ENCODE data around the gene HK2. TPM values are rescaled to one million over a fixed set of nuclear protein-coding genes. Genes with fewer than 3 reads are reported as not detected.

The HK2 gene
- total RNA-seq, 1 donor: 8.3 TPM

- no peaks in the 10 kb centered on the region for H3K27me3 ChIP-seq (ENCODE audit: insufficient read depth, low read length)
- no peak overlapping the region for H3K4me3 ChIP-seq (ENCODE audit: low read length)
- H3K4me1 ChIP-seq (ENCODE audit: insufficient read depth, low read length): peaks cover 4% of the 10 kb centered on the region
- H3K9me3 ChIP-seq (ENCODE audit: low read depth, low read length): no peaks in the 10 kb centered on the region
Measured at GRCh38 chr2:74935975-74936391, 102.1 kb downstream of the HK2 start.

DNA sequence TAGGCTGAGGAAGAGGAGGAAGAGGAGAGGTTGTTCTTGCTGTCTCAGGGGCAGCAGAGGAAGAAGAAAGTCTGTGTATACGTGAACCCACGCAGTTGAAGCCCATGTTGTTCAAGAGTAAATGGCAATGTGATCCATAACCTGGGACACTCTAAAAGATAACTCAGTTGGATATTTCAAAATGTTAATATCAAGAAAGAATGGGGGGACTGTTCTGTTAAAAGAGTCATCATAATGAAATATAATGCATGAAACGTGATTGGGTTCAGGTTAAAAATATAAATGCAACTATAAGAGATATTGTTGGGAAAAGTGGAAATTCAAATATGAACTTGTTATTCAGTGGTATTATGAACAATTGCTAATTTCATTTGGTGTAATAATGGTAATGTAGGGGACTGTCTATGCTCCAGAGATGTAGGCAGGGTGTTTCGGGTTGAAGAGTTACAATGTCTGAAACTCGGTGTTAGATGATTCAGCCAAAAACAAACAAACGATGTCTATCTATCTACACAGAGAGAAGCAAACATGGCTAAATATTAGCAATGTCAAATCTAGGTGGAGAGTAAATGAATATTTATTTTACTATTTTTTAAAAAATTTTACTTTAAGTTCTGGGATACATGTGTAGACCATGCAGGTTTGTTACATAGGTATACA, 103.4 kb downstream of the HK2 start:
- Histone ChIP-seq H3K4me3 (ENCODE audit: low read length) (no peak overlapping the region), H3K9me3 (ENCODE audit: low read depth, low read length) (no peaks in the 10 kb centered on the region), H3K4me1 (ENCODE audit: insufficient read depth, low read length) (peaks cover 4% of the 10 kb centered on the region), H3K27me3 (ENCODE audit: insufficient read depth, low read length) (no peaks in the 10 kb centered on the region)

DNA sequence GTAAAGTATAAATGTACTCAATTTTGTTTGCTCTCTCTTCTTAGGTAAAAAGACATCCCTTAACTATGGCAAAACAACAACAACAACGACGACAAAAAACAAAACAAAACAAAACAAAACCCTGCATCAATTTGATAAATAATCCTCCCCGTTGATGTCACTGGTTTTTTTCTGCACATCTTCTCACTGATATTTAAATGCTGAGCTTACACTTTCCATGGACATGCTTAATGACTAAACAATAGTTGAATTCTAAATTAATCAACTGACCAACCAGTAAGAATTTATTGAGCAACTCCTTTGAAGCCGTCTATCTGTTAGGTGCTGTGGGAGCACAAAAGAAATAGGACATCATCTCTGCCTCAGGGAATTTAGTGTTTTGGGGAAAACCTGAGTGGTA, 104.3 kb downstream of the HK2 start:
- no peaks in the 10 kb centered on the region for H3K9me3 ChIP-seq (ENCODE audit: low read depth, low read length)
- H3K27me3 ChIP-seq (ENCODE audit: insufficient read depth, low read length): no peaks in the 10 kb centered on the region
- H3K4me1 ChIP-seq (ENCODE audit: insufficient read depth, low read length): peaks cover 4% of the 10 kb centered on the region
- H3K4me3 ChIP-seq (ENCODE audit: low read length): no peak overlapping the region

- Histone ChIP-seq H3K27me3 (ENCODE audit: insufficient read depth, low read length) (no peaks in the 10 kb centered on the region), H3K9me3 (ENCODE audit: low read depth, low read length) (no peaks in the 10 kb centered on the region), H3K4me1 (ENCODE audit: insufficient read depth, low read length) (peaks cover 5% of the 10 kb centered on the region), H3K4me3 (ENCODE audit: low read length) (no peak overlapping the region)
Measured at GRCh38 chr2:74939919-74940812, 106.2 kb downstream of the HK2 start.

DNA sequence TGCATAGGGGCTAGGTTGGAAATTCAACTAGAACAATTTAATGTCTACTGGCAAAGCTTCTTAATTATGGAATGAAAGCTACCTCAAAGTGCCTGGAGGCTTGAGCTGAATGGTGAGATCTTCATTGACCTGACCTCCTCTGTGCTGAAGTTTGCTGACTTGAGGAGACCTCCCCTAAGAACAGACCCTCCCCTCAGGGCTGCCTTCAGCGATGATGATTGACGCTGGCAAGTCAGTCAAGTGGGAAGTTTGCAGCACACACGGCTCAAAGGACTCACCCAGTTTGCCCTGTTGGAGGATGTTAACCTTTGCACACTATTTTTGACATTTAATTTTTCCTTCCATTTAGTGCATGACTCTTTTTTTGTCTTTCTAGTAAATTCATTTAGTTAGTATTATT, 107.4 kb downstream of the HK2 start:
- Histone ChIP-seq H3K9me3 (ENCODE audit: low read depth, low read length) (no peaks in the 10 kb centered on the region), H3K4me3 (ENCODE audit: low read length) (no peak overlapping the region), H3K27me3 (ENCODE audit: insufficient read depth, low read length) (no peaks in the 10 kb centered on the region), H3K4me1 (ENCODE audit: insufficient read depth, low read length) (peaks cover 11% of the 10 kb centered on the region)

DNA sequence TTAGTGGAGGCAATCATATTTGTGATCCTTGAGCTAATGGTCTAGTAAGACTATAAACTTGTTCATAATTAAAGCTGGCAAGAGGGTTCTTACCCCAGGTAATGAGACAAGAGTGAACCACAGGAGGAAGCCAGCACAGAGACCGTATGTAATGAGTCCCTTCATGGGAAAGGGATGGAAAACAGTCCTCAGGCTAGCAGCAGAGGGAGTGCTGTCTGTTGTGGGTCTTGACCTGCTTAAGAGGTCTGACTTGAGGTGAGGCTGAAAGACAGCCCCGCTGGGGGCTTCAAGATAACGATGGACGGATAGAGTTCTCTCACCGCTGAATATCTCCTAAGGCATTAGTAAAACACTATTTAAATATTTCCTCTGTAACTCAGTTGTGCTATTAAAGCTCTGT, 108.3 kb downstream of the HK2 start:
- Histone ChIP-seq H3K4me3 (ENCODE audit: low read length) (no peak overlapping the region), H3K9me3 (ENCODE audit: low read depth, low read length) (no peaks in the 10 kb centered on the region), H3K27me3 (ENCODE audit: insufficient read depth, low read length) (no peaks in the 10 kb centered on the region), H3K4me1 (ENCODE audit: insufficient read depth, low read length) (peaks cover 11% of the 10 kb centered on the region)

Other genes with a start within 250 kb of the HK2 start
- gene M1AP, start 185.8 kb upstream of the HK2 start, total RNA-seq: 0.31 TPM
- gene SEMA4F, start 179.9 kb upstream of the HK2 start, total RNA-seq: 2.0 TPM
- gene POLE4, start 124.5 kb downstream of the HK2 start, total RNA-seq: 23.4 TPM

All from mononuclear cell (primary cell).